Endothelial cell (in vitro differentiated cells): Measurements from ENCODE around the gene CNGA2. TPM values are rescaled to one million over a fixed set of nuclear protein-coding genes. Genes with fewer than 3 reads are reported as not detected.

Experiments
- DNase-seq: peaks from one replicate; pipeline ENCODE4 v3.0.0; 2021; ENCODE audit warnings: low spot score
- H3K27ac Mint-ChIP-seq: one replicate; pipeline ENCODE4 v1.8.0; 2021; ENCODE audit warnings: mixed read lengths, inconsistent platforms; ENCODE audit not compliant: unreplicated experiment
- H3K27me3 Mint-ChIP-seq: one replicate; pipeline ENCODE4 v1.8.0; 2021; ENCODE audit warnings: mild to moderate bottlenecking, moderate library complexity, mixed read lengths, inconsistent platforms; ENCODE audit not compliant: unreplicated experiment
- H3K36me3 Mint-ChIP-seq: one replicate; pipeline ENCODE4 v1.8.0; 2021; ENCODE audit warnings: mild to moderate bottlenecking, low read depth, mixed read lengths, inconsistent platforms; ENCODE audit not compliant: unreplicated experiment
- H3K4me1 Mint-ChIP-seq: one replicate; pipeline ENCODE4 v1.8.0; 2021; ENCODE audit warnings: mild to moderate bottlenecking, mixed read lengths, inconsistent platforms; ENCODE audit not compliant: unreplicated experiment
- H3K4me3 Mint-ChIP-seq: one replicate; pipeline ENCODE4 v1.8.0; 2021; ENCODE audit warnings: mild to moderate bottlenecking, mixed read lengths, inconsistent platforms; ENCODE audit not compliant: unreplicated experiment
- H3K9me3 Mint-ChIP-seq: one replicate; pipeline ENCODE4 v1.8.0; 2021; ENCODE audit warnings: mixed read lengths, inconsistent platforms; ENCODE audit not compliant: unreplicated experiment
- CTCF ChIP-seq: fragments of 200-600 bp; sonication (generic); IDR thresholded peaks from one replicate; pipeline ENCODE4 v1.5.0; 2021; ENCODE audit warnings: antibody characterized with exemption; ENCODE audit not compliant: unreplicated experiment
- total RNA-seq: library from RNA; stranded (reverse); fragmentation: NEBNext Ultra II Directional; extraction: Animal tissue kit (Norgen Biotek cat#: 25700); gene quantifications from one replicate; pipeline ENCODE4 v1.2.1, GENCODE V29; 2021; ENCODE audit not compliant: unreplicated experiment

CNGA2 gene
- total RNA-seq, 1 donor from 2014 or later: not detected

- DNase-seq: no peak
- H3K9me3 Mint-ChIP-seq: no peaks in the 10 kb centered on the region
- no peak overlapping the region for H3K4me3 Mint-ChIP-seq
- H3K27ac Mint-ChIP-seq: no peak overlapping the region
- H3K27me3 Mint-ChIP-seq: peaks cover 2% of the 10 kb centered on the region
- no peak for TF ChIP-seq CTCF
- no peaks in the 10 kb centered on the region for H3K36me3 Mint-ChIP-seq
- H3K4me1 Mint-ChIP-seq: peaks cover 15% of the 10 kb centered on the region
Measured at GRCh38 chrX:151725338-151725614, 9.3 kb upstream of the CNGA2 start.

- no peak overlapping the region for H3K27ac Mint-ChIP-seq
- TF ChIP-seq CTCF: no peak
- H3K9me3 Mint-ChIP-seq: no peaks in the 10 kb centered on the region
- H3K4me1 Mint-ChIP-seq: peaks cover 15% of the 10 kb centered on the region
- no peak overlapping the region for H3K4me3 Mint-ChIP-seq
- no peaks in the 10 kb centered on the region for H3K36me3 Mint-ChIP-seq
- DNase-seq: no peak
- peaks cover 2% of the 10 kb centered on the region for H3K27me3 Mint-ChIP-seq
Measured at GRCh38 chrX:151726751-151727150, 7.8 kb upstream of the CNGA2 start.

- no peaks in the 10 kb centered on the region for H3K36me3 Mint-ChIP-seq
- H3K27ac Mint-ChIP-seq: no peak overlapping the region
- TF ChIP-seq CTCF: no peak
- H3K4me1 Mint-ChIP-seq: peaks cover 15% of the 10 kb centered on the region
- no peak for DNase-seq
- H3K4me3 Mint-ChIP-seq: no peak overlapping the region
- H3K9me3 Mint-ChIP-seq: no peaks in the 10 kb centered on the region
- H3K27me3 Mint-ChIP-seq: peaks cover 2% of the 10 kb centered on the region
Measured at GRCh38 chrX:151727346-151727745, 7.2 kb upstream of the CNGA2 start.

- H3K27me3 Mint-ChIP-seq: peaks cover 2% of the 10 kb centered on the region
- peaks cover 4% of the 10 kb centered on the region for H3K4me1 Mint-ChIP-seq
- no peak overlapping the region for H3K27ac Mint-ChIP-seq
- no peak overlapping the region for H3K4me3 Mint-ChIP-seq
- no peaks in the 10 kb centered on the region for H3K9me3 Mint-ChIP-seq
- no peaks in the 10 kb centered on the region for H3K36me3 Mint-ChIP-seq
- DNase-seq: no peak
- no peak for TF ChIP-seq CTCF
Measured at GRCh38 chrX:151729056-151729725, 5.4 kb upstream of the CNGA2 start.

GRCh38 chrX:151735219-151735618 is 673 bp downstream of the CNGA2 start:
- no peak overlapping the region for H3K4me3 Mint-ChIP-seq
- no peak overlapping the region for H3K27ac Mint-ChIP-seq
- no peaks in the 10 kb centered on the region for H3K36me3 Mint-ChIP-seq
- H3K9me3 Mint-ChIP-seq: no peaks in the 10 kb centered on the region
- no peak for DNase-seq
- TF ChIP-seq CTCF: no peak
- H3K4me1 Mint-ChIP-seq: no peaks in the 10 kb centered on the region
- no peaks in the 10 kb centered on the region for H3K27me3 Mint-ChIP-seq
